Upper lobe of right lung (tissue), 1 donor: ENCODE measurements around the gene NMRAL1. TPM values are rescaled to one million over a fixed set of nuclear protein-coding genes. Genes with fewer than 3 reads are reported as not detected.

Experiments
- ATAC-seq: fragments of 200-7000 bp; cut with Tn5 transposase; one replicate; pipeline ENCODE4 v1.9.1; 2020; ENCODE audit warnings: mild to moderate bottlenecking, moderate library complexity
- DNase-seq: peaks from one replicate; pipeline ENCODE4 v3.0.0-alpha.2; 2020
- H3K27ac ChIP-seq: fragments of 200-600 bp; one replicate; pipeline ENCODE4 v1.8.0; 2022
- H3K27me3 ChIP-seq: fragments of 200-600 bp; one replicate; pipeline ENCODE4 v1.8.0; 2022; ENCODE audit warnings: mild to moderate bottlenecking
- H3K36me3 ChIP-seq: fragments of 200-600 bp; one replicate; pipeline ENCODE4 v1.8.0; 2022
- H3K4me1 ChIP-seq: fragments of 200-600 bp; one replicate; pipeline ENCODE4 v1.8.0; 2022
- H3K4me3 ChIP-seq: fragments of 200-600 bp; one replicate; pipeline ENCODE4 v1.8.0; 2022; ENCODE audit warnings: mild to moderate bottlenecking
- H3K9me3 ChIP-seq: fragments of 200-600 bp; one replicate; pipeline ENCODE4 v1.8.0; 2022
- intact Hi-C: fragments of 100-400 bp; cut with DNase I; formaldehyde crosslinking; loops from one replicate; pipeline ENCODE4 v1.11.0; 2022
- total RNA-seq: library from RNA; stranded (reverse); fragmentation: NEBNext Ultra II Directional; extraction: Animal tissue kit (Norgen Biotek cat#: 25700); gene quantifications from one replicate; pipeline ENCODE4 v1.2.1, GENCODE V29; 2021
- TF ChIP-seq, protein P1 (sequence below): fragments of 200-600 bp; IDR thresholded peaks from one replicate; pipeline ENCODE4 v1.8.0; 2022; ENCODE audit warnings: antibody characterized with exemption
- donor health status: DM: no; HTN: yes; CAD: no; lungs with severe emphysema.

Gene NMRAL1
- total RNA-seq, 1 donor from 2014 or later, result 39.0 TPM

DNA sequence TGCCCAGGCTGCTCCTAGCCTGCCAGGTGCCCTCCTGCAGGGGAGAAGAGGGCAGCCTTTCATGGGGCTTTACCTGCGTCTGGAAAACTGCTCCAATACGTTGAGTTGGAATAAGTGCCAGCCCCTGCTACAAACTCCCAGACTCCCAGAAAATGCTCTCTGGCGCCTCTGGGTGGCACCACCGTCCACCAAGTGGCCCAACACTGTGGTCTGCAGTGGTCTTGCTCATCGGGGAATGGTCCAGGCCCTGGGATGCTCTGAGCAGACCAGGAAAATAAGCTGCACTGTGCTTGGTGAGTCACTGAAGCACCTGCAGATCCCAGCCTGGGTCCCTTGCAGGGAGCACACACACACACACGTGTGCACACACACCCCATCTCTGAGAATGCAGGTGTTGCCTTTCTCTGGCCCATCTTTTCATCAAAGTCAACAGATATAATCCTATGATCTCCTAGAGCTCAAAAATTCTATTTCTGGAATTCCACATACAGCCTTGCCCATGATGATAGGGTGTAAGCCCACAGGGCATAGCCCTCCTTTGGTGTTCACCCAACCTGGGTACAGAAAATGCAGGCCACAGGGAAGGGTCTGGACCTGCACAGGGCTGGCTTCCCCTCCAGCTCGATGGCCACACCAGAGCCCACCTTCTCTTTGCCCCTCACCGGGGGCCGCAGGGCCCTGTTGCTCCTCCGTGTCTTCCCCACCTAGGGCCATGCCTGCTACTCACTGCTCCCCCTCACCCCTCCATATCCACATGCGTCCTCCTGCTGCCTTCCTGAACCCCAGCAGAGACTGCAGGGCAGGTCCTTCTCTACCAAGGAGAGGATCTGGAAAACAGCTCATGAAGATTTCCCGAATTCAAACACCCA, 43.6 kb upstream of the NMRAL1 start:
- H3K27ac ChIP-seq, result no peak overlapping the region
- intact Hi-C loops, result no loop called here
- DNase-seq, result peak; percentile 57
- TF ChIP-seq, protein P1, sequence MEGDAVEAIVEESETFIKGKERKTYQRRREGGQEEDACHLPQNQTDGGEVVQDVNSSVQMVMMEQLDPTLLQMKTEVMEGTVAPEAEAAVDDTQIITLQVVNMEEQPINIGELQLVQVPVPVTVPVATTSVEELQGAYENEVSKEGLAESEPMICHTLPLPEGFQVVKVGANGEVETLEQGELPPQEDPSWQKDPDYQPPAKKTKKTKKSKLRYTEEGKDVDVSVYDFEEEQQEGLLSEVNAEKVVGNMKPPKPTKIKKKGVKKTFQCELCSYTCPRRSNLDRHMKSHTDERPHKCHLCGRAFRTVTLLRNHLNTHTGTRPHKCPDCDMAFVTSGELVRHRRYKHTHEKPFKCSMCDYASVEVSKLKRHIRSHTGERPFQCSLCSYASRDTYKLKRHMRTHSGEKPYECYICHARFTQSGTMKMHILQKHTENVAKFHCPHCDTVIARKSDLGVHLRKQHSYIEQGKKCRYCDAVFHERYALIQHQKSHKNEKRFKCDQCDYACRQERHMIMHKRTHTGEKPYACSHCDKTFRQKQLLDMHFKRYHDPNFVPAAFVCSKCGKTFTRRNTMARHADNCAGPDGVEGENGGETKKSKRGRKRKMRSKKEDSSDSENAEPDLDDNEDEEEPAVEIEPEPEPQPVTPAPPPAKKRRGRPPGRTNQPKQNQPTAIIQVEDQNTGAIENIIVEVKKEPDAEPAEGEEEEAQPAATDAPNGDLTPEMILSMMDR, result peak; percentile 55
- no peaks in the 10 kb centered on the region for H3K9me3 ChIP-seq
- peaks cover 10% of the 10 kb centered on the region for H3K36me3 ChIP-seq
- no peaks in the 10 kb centered on the region for H3K27me3 ChIP-seq
- no peak overlapping the region for H3K4me3 ChIP-seq
- peaks cover 32% of the 10 kb centered on the region for H3K4me1 ChIP-seq
- ATAC-seq, result peak; percentile 19

DNA sequence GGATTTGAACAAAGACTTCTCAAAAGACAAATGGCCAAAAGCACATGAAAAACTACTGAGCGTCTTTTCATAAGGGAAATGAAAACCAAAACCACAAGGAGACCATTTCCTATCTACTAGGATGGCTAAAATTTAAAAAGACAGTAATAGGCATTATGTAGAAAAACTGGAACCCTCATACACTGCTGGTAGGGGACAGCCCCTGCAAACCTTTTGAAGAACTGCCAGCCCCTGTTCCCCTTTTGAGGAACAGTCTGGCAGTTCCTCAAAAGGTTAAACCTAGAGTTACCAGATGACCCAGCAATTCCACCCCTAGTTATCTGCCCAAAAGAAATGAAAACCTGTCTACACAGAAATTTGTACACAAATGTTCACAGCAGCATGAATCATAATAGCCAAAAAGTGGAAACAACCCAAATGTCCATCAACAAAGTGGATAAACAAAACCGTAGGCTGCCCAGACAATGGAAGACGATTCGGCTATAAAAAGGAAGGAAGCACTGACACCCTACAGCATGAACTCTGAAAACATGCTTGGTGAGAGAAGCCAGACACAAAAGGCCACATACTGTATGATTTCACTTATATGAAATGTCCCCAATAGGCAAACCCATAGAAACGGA, 41.3 kb upstream of the NMRAL1 start:
- H3K36me3 ChIP-seq, result peaks cover 29% of the 10 kb centered on the region
- no peaks in the 10 kb centered on the region for H3K9me3 ChIP-seq
- H3K27me3 ChIP-seq, result no peaks in the 10 kb centered on the region
- H3K4me1 ChIP-seq, result peaks cover 42% of the 10 kb centered on the region
- ATAC-seq, result peak; percentile 63
- intact Hi-C loops, result no loop called here
- DNase-seq, result no peak
- H3K27ac ChIP-seq, result peak overlapping the region; percentile 75
- TF ChIP-seq, protein P1, result no peak
- no peak overlapping the region for H3K4me3 ChIP-seq

DNA sequence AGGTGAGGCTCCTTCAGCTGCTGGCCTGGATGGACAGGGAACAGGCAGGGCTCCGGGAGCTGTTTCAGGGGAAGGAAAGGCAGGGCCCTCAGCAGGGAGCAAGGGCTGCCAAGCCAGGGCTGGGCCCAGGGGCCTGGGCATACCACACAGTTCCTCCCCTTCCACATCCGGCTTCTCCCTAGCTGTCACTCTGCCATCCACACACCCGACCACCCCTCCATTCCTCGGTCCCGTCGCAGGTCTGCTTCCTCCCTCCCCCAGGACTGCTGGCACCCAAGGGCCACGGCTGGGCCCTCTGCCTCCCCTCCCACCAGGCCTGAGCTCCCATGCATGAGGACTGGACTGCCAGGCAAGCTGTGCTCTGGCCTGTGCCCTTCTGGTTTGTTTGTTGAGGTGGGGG, 40.2 kb upstream of the NMRAL1 start:
- no peak for DNase-seq

DNA sequence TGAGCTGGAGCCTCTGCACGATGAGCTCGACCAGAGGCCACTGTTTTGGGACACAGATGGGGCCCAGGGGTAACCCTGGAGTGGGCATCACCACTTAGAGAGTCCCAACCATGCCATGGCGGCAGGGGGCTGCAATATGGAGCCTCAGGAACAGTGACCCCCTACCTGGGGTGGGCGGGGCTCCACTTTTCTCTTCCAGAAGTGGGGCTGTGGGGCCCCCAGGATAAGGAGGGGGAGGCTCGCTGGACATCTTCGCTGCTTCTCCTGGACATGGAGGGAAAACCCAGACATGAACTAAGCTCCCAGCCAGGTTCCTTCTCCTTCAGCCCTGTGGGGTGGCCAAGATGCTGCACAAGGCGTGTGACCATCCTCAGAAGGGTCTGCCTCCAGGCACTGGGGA, 39.5 kb upstream of the NMRAL1 start:
- H3K9me3 ChIP-seq, result no peaks in the 10 kb centered on the region
- peak overlapping the region; percentile 75 for H3K27ac ChIP-seq
- H3K4me1 ChIP-seq, result peaks cover 42% of the 10 kb centered on the region
- TF ChIP-seq, protein P1, result no peak
- no peak overlapping the region for H3K4me3 ChIP-seq
- DNase-seq (no peak), ATAC-seq (no peak)
- H3K36me3 ChIP-seq, result peaks cover 48% of the 10 kb centered on the region
- no peaks in the 10 kb centered on the region for H3K27me3 ChIP-seq
- intact Hi-C loops, result no loop called here

More for the DNA sequence above, 40.2 kb upstream of the NMRAL1 start:
- H3K27me3 ChIP-seq, result no peaks in the 10 kb centered on the region
- TF ChIP-seq, protein P1, result no peak
- peak; percentile 10 for ATAC-seq
- intact Hi-C loops, result no loop called here
- H3K4me3 ChIP-seq, result no peak overlapping the region
- peak overlapping the region; percentile 75 for H3K27ac ChIP-seq
- peaks cover 42% of the 10 kb centered on the region for H3K4me1 ChIP-seq
- no peaks in the 10 kb centered on the region for H3K9me3 ChIP-seq
- peaks cover 40% of the 10 kb centered on the region for H3K36me3 ChIP-seq

DNA sequence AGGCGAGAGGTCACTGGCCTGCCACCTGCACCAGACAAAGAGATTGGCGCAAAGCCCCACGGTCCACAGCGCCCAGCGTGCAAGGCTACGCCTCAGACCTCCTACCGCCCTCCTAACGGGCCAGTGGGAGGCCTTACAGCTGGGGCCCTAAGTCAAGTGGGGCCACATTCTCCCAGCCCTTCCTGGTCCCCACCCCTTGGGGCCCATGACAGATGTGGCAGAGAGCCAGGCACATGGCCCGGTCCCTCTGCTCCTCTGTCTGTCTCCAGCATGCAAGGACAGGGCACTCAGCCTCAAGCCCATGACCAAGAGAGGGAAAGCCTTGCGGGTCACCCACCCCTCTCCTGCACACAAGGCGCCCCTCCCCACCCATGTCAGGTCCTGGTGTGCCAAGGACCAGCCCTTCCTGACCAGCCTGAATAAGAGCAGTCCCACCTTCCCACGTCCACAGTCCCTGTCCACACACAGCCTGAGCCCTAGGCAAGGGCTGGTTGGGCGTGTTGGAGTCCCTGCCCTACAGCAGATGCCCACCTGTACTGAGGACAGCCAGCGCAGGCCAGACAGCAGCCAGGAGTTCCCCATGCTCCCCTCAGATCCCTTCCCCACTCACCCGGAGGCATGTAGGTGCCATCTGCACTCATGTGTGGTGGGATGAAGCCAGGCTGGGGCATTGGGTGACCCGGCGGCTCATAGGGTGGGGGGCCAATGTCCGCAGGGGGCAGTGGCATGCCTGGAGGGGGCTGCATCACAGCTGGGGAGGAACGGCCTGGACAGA, 38.8 kb upstream of the NMRAL1 start:
- H3K27ac ChIP-seq, result peak overlapping the region; percentile 75
- H3K36me3 ChIP-seq, result peaks cover 54% of the 10 kb centered on the region
- H3K9me3 ChIP-seq, result no peaks in the 10 kb centered on the region
- TF ChIP-seq, protein P1, result no peak
- intact Hi-C loops, result no loop called here
- H3K27me3 ChIP-seq, result no peaks in the 10 kb centered on the region
- ATAC-seq, result no peak
- H3K4me1 ChIP-seq, result peaks cover 42% of the 10 kb centered on the region
- no peak for DNase-seq
- no peak overlapping the region for H3K4me3 ChIP-seq
